C4-2B (cell line): ENCODE data around the gene POLR1D.

Source experiments
- CTCF ChIP-seq: fragments of 450-650 bp; conservative IDR thresholded peaks from 2 replicates; pipeline ENCODE4 v1.5.1; 2017; ENCODE audit warnings: mild to moderate bottlenecking
- ZFX ChIP-seq: fragments of 450-650 bp; IDR thresholded peaks from 2 replicates; pipeline ENCODE4 v1.6.1; 2017

- no peak for TF ChIP-seq CTCF
- no peak for TF ChIP-seq ZFX
These were observed 15.0 kb downstream of the POLR1D start for GRCh38 chr13:27636589-27637288.
